ENCODE measurements around the gene NFIA.

NFIA gene

DNA sequence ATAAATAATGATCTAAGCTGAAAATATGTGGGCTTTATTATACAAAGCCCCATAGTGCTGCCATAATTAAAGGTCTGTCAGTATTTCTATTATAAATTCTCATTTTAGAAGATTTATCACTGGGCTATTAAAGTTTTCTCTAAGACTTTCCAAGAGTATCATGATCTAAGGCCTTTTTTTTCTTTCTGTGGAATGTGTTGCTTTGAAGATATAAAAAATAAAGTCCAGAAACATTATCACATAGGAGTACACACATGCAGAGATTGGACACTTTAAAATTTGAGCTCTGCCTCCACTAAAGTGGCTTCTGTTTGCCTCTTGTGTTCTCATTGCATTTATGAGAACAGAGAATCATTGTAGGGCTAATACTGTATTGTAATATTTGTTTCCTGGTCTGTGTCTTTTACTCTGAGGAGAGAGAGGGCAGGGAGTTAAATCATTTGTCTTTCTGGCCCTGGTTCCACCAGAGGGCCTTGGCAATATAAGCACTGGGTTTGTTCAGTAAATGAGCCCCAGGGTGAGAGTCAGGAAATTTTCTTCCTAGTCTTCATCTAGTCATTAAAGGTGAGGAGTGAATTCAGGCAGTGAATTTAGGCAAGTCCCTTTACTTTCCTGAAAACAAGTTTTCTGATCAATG is 70.2 kb downstream of the NFIA start:
- no peaks in the 10 kb centered on the region for H3K79me2 ChIP-seq (ENCODE audit: insufficient read depth, low read depth)
- no peak overlapping the region for H3K4me2 ChIP-seq
- no peaks in the 10 kb centered on the region for H3K36me3 ChIP-seq (ENCODE audit: insufficient read depth)
- H4K20me1 ChIP-seq (ENCODE audit: insufficient read depth): no peaks in the 10 kb centered on the region
- H3K4me3 ChIP-seq (IDR thresholded peaks at IDR 0.05; ENCODE audit: insufficient read depth, low read depth, low read length): no peak overlapping the region
- TF ChIP-seq, protein P1, sequence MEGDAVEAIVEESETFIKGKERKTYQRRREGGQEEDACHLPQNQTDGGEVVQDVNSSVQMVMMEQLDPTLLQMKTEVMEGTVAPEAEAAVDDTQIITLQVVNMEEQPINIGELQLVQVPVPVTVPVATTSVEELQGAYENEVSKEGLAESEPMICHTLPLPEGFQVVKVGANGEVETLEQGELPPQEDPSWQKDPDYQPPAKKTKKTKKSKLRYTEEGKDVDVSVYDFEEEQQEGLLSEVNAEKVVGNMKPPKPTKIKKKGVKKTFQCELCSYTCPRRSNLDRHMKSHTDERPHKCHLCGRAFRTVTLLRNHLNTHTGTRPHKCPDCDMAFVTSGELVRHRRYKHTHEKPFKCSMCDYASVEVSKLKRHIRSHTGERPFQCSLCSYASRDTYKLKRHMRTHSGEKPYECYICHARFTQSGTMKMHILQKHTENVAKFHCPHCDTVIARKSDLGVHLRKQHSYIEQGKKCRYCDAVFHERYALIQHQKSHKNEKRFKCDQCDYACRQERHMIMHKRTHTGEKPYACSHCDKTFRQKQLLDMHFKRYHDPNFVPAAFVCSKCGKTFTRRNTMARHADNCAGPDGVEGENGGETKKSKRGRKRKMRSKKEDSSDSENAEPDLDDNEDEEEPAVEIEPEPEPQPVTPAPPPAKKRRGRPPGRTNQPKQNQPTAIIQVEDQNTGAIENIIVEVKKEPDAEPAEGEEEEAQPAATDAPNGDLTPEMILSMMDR (conservative IDR thresholded peaks at IDR 0.05; ENCODE audit: low read depth, low read length): no peak
- no peak overlapping the region for H2AFZ ChIP-seq (ENCODE audit: low read depth)
- H3K27me3 ChIP-seq (ENCODE audit: insufficient read depth, low read depth): peaks cover 18% of the 10 kb centered on the region; the same call in 1 of the 2 replicates
- H3K27ac ChIP-seq: no peak overlapping the region
- H3K9ac ChIP-seq: no peak overlapping the region
- peaks cover 8% of the 10 kb centered on the region for H3K4me1 ChIP-seq (ENCODE audit: low read depth, poor library complexity, severe bottlenecking)

DNA sequence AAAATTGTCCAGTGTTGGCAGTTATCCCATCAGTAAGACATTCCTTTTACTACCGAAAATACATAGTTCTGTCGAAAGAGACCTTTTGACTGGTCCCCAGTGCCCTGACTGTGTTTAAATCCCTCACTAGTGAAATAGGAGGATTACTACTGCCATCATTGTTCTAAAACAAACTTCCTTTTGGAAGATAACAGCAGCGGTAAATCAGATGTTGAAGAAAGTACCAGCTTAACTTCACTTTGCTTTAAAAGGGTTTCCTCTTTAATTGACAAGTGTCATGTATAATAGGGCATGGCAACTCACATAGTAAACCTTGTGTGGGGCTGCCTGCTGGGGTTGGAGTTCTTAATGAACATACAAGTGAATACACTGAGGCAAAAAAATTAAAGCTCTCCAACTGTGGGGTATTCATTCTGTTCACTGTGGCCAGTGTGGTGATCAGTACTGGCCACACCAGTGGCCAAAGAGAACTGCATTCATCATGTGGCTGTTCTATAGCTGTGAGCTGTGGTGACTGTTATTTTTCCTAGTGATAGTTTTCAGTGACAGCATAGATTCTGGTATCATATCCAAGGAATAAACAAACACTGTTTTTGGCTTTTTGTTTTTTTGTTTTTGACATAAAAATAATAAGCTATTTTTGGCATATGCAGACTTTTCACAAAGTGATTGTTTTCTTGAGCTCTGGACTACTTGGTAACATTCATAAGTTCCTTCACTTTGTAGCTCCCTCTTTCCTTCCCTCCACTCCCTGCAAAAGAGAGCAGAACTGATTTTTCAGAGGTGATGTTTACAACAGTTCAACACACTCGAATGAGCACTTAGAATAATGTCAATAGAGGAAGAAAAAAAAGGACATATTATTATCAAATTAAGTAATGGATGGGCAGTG is 74.5 kb downstream of the NFIA start:
- Histone ChIP-seq H3K9ac (no peak overlapping the region), H3K4me2 (no peak overlapping the region), H2AFZ (ENCODE audit: low read depth) (no peak overlapping the region), H3K4me3 (IDR thresholded peaks at IDR 0.05; ENCODE audit: insufficient read depth, low read depth, low read length) (no peak overlapping the region), H3K27ac (no peak overlapping the region), H3K4me1 (ENCODE audit: low read depth, poor library complexity, severe bottlenecking) (peaks cover 17% of the 10 kb centered on the region), H4K20me1 (ENCODE audit: insufficient read depth) (no peaks in the 10 kb centered on the region), H3K79me2 (ENCODE audit: insufficient read depth, low read depth) (no peaks in the 10 kb centered on the region), H3K36me3 (ENCODE audit: insufficient read depth) (no peaks in the 10 kb centered on the region), H3K27me3 (ENCODE audit: insufficient read depth, low read depth) (peaks cover 42% of the 10 kb centered on the region; the same call in 1 of the 2 replicates)
- TF ChIP-seq, protein P1 (conservative IDR thresholded peaks at IDR 0.05; ENCODE audit: low read depth, low read length): no peak

DNA sequence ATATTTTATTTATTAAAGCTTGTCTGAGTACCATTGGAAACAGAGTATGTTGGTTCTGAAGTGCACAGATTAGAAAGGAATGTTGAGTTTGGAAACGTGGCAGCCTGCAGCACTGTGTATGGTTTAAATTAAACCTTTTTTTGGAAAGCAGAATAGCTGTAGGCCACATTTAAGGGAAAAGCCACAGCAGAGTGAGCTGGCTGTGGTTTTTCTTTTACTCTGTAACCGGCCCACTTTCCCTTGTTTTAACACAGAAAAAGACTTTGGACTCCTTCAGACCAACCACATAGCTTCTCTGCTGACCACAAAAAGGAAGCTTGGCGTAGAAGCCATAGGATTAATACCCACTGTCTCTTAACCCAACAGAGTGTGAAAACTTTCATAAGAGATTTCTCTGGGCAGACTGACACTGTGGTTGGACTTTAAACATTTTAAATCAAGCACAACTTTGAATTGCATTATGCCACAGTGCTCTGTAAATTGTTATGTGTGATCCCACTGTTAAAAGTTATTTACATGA is 75.2 kb downstream of the NFIA start:
- no peaks in the 10 kb centered on the region for H4K20me1 ChIP-seq (ENCODE audit: insufficient read depth)
- H3K27me3 ChIP-seq (ENCODE audit: insufficient read depth, low read depth): peaks cover 42% of the 10 kb centered on the region; the same call in 1 of the 2 replicates
- peaks cover 17% of the 10 kb centered on the region for H3K4me1 ChIP-seq (ENCODE audit: low read depth, poor library complexity, severe bottlenecking)
- 0 out of 2 replicates have a peak overlapping the region, but pooled peaks have one; percentile 6 for H3K4me2 ChIP-seq
- no peak overlapping the region for H3K27ac ChIP-seq
- H3K79me2 ChIP-seq (ENCODE audit: insufficient read depth, low read depth): no peaks in the 10 kb centered on the region
- no peaks in the 10 kb centered on the region for H3K36me3 ChIP-seq (ENCODE audit: insufficient read depth)
- H3K9ac ChIP-seq: no peak overlapping the region
- H2AFZ ChIP-seq (ENCODE audit: low read depth): no peak overlapping the region
- TF ChIP-seq, protein P1 (conservative IDR thresholded peaks at IDR 0.05; ENCODE audit: low read depth, low read length): no peak
- H3K4me3 ChIP-seq (IDR thresholded peaks at IDR 0.05; ENCODE audit: insufficient read depth, low read depth, low read length): no peak overlapping the region

DNA sequence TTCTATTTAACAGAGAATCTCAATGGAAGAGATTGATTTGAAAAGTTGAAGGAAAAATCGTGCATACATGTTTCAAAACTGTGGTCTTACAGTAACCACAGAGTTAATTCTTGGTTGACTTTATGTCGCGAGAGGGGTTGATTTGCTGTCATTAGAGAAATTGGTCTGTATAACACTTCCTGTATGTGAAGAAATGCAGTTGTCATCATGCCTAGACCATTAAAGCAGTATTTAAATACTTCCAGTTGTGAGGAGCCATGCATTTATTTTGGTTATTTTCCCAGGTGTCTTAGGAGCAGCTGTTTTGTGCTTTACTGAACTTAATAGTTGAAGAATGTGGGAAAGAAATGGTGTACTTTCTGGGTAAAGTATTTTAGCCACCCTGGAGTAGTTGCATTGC is 76.2 kb downstream of the NFIA start:
- peaks cover 17% of the 10 kb centered on the region for H3K4me1 ChIP-seq (ENCODE audit: low read depth, poor library complexity, severe bottlenecking)
- H3K4me3 ChIP-seq (IDR thresholded peaks at IDR 0.05; ENCODE audit: insufficient read depth, low read depth, low read length): no peak overlapping the region
- H3K4me2 ChIP-seq: no peak overlapping the region
- H3K79me2 ChIP-seq (ENCODE audit: insufficient read depth, low read depth): no peaks in the 10 kb centered on the region
- no peaks in the 10 kb centered on the region for H4K20me1 ChIP-seq (ENCODE audit: insufficient read depth)
- peaks cover 42% of the 10 kb centered on the region; the same call in 1 of the 2 replicates for H3K27me3 ChIP-seq (ENCODE audit: insufficient read depth, low read depth)
- no peak overlapping the region for H3K27ac ChIP-seq
- no peaks in the 10 kb centered on the region for H3K36me3 ChIP-seq (ENCODE audit: insufficient read depth)
- no peak overlapping the region for H2AFZ ChIP-seq (ENCODE audit: low read depth)
- TF ChIP-seq, protein P1 (conservative IDR thresholded peaks at IDR 0.05; ENCODE audit: low read depth, low read length): no peak
- no peak overlapping the region for H3K9ac ChIP-seq
